HG03060 (cell line): ENCODE results near the gene CDS2.
A peak's percentile ranks its signal among the peaks of the same experiment; 100 is the strongest.
"Not testable (repeated sequence)": the region's sequence is repeated elsewhere in the genome, so short reads cannot be mapped to it uniquely, and the experiment has no call there.

Experiments used
- ATAC-seq: cut with Tn5 transposase; IDR thresholded peaks from one replicate; pipeline ENCODE4 v1.9.1; 2021; ENCODE audit warnings: low read depth, moderate number of reproducible peaks; ENCODE audit not compliant: unreplicated experiment

CDS2 gene

DNA sequence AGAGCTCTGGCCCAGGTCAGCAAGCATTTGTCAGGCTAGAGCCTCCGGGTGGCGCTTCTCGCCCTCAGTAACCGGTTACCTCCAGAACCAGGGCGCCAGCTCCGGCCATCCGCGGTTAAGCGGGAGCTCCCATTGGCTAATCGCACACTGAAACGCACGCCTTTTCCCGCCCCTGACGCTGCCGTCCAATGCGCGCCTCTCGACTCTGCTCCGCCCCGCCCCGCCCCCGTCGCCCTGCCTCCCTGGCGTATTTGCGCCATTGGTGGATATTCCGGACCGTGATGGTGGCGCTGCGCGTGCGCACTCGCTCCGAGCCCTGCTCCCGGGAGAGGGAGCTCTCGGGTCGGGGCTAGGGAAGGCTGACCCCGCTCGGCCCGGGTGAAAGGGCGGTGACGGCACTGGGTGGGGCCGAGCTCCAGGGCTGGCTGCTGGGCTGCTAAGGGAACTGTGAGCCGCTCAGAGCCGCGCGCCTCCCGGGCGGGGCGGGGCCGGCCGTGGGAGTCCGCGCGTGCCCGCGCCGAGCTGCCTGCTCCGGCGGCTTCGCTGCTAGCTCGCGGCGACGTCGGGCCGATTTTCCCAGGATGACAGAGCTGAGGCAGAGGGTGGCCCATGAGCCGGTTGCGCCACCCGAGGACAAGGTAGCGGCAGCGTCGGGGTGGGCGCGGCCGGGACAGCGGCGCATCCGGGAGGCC is at the start of gene CDS2:
CDS2 (plus strand) TSS at position 497 of the 692 bp plus-strand sequence; CDS start at position 582, 85 bp downstream.
- peak; percentile 73 for ATAC-seq

- ATAC-seq, result no peak
Measured at GRCh38 chr20:5077761-5078387, 48.9 kb upstream of the CDS2 start.

DNA sequence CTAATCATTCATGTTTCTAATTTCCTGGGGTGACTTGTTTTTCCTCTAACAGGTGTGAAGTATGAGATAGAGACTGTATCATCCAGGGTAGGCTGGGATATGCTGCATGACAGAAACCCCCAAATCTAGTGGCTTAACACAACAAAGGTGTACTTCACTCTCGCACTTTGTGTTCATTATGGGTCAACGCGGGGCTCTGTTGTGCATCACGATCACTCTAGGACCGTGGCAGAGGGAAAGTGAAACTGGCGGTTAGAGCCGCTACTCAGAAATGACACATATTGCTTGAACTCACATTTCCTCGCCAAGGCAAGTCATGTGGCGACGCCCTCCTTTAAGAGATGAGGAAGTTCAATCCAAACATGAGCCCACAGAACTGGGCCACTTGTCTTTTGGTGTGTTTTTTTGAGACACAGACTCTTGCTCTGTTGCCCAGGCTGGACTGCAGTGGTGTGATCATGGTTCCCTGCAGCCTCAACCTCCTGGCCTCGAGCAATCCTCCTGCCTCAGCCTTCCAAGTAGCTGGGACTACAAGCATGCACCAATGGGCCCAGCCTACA is 48.3 kb upstream of the CDS2 start:
- ATAC-seq, result peak; percentile 86

- peak; percentile 30 for ATAC-seq
Measured at GRCh38 chr20:5080384-5080877, 46.4 kb upstream of the CDS2 start.

- ATAC-seq, result no peak
Measured at GRCh38 chr20:5085380-5085779, 41.4 kb upstream of the CDS2 start.

- no peak for ATAC-seq
Measured at GRCh38 chr20:5088688-5089087, 38.1 kb upstream of the CDS2 start.

- no peak for ATAC-seq
Measured at GRCh38 chr20:5090191-5090590, 36.6 kb upstream of the CDS2 start.

GRCh38 chr20:5091902-5092301 is 34.9 kb upstream of the CDS2 start:
- ATAC-seq, result no peak

- no peak for ATAC-seq
Measured at GRCh38 chr20:5092765-5093339, 34.0 kb upstream of the CDS2 start.

- no peak for ATAC-seq
Measured at GRCh38 chr20:5095454-5095853, 31.4 kb upstream of the CDS2 start.

DNA sequence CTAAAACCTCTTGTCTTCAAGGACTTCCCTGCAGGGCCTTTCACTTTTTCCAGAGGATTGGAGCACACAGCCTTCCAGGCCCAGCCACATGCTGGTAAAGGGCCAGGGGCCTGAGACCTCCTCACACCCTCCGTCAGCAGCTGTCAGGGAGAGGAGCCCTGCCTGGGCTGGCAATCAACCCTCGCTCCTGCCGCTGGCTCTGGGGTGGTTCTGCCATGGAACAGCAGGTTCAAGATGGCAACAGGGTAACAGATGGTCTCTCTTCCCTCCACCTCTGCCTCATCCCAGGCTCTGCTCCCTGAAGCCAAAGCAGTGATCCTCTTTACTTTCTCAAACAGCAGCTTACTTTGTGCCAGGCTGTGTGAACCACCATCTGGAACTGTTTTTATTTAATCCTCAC is 30.9 kb upstream of the CDS2 start:
- ATAC-seq, result no peak

GRCh38 chr20:5096463-5096862 is 30.3 kb upstream of the CDS2 start:
- ATAC-seq, result no peak

DNA sequence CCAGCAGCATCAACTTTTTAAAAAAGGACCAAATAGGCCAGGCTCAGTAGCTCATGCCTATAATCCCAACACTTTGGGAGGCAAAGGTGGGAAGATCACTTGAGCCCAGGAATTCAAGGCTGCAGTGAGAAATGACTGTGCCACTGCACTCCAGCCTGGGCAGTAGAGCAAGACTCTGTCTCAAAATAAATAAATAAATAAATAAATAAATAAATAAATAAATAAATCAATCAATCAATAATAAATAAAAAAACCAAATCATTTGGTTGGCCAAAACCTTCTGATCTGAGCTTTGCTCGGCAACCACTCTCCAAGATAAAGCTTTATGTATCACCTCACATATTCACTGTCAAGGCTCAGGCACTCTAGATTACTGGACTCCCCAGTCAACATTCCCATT is 27.8 kb upstream of the CDS2 start:
- not testable (repeated sequence) for ATAC-seq

DNA sequence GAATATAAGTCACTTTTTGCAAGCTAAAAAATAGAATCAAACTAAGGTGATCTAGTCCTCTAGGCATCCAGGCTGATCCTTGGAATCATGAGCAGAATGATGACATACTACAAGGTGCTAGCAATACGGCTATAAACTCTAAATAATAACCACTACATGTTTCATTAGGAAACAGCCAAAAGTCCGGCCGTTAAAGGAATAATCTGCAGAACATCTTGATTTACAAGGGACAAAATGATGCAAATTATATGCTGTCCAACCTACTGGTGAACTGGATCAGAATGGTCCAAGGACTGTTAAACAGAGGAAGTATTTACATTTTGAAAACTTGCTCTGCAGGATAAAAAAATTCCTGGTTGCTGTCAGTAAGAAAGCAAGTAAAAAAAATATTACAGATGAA is 26.9 kb upstream of the CDS2 start:
- ATAC-seq, result not testable (repeated sequence)

GRCh38 chr20:5100684-5101347 is 26.0 kb upstream of the CDS2 start:
- ATAC-seq, result no peak

DNA sequence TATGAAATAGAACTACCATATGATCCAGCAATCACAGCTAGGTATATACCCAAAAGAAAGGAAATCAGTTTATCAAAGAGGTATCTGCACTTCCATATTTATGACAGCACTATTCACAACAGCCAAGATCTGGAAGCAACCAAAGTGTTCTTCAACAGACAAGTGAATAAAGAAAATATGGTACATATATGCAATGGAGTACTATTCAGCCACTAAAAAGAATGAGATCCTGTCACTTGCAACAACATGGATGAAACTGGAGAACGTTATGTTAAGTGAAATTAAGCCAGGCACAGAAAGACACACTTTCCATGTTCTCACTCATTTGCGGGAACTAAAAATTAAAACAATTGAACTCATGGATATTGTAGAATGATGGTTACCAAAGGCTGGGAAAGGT is 22.3 kb upstream of the CDS2 start:
- no peak for ATAC-seq

DNA sequence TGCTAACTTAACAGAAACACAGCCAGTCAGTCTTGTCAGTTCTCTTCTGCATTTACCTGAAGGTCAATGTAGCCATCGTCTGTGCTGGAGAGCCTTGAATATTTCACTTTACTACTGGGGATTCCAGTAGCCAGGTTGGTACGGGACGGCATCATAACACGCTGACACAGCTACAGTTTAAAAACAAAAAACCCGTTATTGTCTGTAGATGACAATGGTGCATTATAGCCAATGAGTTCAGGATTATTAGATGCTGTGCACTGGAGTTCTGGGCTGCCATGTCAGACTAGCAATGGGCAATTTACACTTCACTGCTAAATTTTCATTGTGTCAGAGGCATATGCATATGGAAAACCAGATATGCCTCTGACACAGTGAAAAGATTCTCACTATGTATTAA is 17.5 kb upstream of the CDS2 start:
- no peak for ATAC-seq

- ATAC-seq, result no peak
Measured at GRCh38 chr20:5113615-5113986, 13.2 kb upstream of the CDS2 start.

- no peak for ATAC-seq
Measured at GRCh38 chr20:5114403-5114802, 12.4 kb upstream of the CDS2 start.

DNA sequence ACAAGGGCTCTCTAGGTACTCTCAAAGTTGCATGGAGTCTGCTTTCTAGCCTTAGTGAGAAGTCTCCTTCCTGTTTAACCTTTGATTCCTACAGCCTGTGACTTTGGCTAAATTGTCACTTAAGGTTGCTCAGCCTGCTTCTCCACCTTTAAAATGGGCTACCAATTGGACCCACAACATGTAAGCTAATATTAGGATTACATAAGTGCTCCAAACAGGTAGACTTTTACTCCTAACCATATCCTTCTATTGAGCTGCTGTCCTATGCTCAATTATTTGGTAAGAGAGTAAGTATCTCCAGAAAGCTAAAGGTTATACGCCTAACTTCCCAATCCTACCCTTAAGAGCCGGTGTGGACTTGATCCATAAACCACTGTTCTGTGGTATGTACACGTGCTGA is 9.9 kb upstream of the CDS2 start:
- ATAC-seq, result no peak
